Medulla oblongata (tissue), 1 donor: ENCODE data around the gene C16orf90.

Experiments used
- DNase-seq: peaks from one replicate; pipeline ENCODE4 v3.0.0-alpha.2; 2015; ENCODE audit errors: extremely low spot score

The C16orf90 gene, protein sequence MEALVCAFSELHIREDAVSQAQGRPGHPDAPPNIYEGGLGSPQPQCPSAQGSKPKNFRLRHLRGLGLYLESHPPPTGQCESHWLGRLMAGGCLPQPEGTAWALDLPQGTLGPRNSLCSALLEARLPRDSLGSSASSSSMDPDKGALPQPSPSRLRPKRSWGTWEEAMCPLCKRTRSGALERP

GRCh38 chr16:3495176-3495575 lies at the start of gene C16orf90:
Gene C16orf90, minus strand, starts transcription at chr16:3495489. Its CDS starts 68 bp downstream, at chr16:3495421.
- DNase-seq: no peak

DNA sequence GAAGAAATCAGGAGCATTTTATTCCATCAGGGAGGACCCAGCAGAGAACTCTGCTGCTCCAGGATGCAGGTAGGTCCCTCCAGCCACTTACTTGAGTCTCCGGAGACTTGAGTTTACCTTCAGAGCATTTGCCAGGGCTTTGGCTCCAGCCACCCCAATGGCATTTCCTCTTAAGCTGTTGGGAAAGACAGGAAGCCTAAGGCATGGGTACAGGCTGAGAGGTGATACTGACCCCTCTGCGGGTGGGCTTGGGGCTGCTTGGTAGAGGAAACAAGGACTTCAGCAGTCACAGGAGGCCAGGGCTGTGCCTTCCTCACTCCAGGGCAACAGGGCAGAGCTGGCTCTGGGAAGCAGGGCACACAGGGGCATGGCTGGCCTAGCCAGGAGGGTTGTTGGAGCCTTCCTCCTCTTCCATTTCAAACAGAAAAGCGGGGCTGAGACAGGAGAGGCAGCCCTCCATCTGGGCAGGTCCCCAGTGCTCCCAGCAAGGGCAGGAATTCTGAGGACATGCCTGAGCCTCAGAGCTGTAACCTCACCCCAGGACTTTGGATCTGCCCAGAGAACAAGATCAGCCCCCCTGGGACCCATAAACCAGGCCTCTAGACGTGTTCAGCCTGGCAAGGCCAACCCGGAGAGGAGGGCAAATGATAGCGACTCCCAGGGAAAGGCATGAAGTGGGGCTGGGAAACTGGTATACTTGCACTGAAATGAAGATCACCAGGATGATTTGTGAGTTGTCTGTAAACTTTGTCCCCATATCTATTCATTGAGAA lies 47.5 kb upstream of the C16orf90 start:
- no peak for DNase-seq

DNA sequence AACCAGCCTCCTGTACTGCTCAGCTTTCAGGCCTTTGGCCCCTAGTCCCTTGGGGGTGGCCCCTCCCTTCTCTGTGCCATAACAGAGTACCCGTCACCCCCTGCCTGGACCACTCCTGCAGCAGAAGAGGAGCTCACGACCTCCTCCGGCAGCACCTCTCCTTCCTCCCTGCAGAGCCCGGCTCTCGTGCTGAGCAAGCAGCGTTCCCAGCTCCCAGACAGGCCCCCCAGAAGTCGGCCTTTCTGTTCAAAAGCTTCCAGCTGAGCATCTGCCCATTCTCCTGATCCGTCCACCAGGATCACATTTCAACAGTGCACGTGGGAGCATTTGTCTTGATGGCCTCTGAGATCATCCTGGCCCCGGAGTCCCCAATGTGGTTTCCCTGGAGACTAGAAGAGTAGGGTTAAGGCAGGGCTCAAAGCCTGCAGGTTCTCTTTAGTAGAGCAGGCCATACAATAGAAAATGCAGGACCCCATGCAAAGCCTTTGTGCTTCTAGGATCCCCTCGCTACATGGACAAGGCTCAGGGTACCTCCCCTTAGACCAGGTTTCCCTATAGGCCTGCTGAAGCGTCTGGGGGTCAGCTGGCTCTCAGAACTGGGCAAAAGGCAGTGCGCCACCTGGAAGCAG lies 46.4 kb upstream of the C16orf90 start:
- no peak for DNase-seq

DNA sequence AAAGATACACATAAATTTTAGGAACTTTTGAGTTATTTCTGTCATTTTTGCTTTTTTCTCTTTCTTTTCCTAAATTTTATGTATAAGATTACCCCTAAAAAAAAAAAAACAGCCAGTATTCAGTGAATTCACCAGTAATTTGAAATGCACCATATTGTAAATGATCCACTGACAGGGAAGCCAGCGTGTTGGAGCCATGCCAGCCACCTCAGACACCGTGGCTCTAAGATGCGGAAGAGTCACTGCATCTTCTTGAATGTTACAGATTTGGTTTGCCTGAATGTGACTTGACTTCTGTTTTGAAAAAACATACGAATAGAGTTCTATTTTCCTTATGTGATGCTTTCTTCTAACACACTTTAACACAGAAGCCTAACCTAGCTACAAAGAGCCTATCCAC lies 42.9 kb upstream of the C16orf90 start:
- no peak for DNase-seq

DNA sequence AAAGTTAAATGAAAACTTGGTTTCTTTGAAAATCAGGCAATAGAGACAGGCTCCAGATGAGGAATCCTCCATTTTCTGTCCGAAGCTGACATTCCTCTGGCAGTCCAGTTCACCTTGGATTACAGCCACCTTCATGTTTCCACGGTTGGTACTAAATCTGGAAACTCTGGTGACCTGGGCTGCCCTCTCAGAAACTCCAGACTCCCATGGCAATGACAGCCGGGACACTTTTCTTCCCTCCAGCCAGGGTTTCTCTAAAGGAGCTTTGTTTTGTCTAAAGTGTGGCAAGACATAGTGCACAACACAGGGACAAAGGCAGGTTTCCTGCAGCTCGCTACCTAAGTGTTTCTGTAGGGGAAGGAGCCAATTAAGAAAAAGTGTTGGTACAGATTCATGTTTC lies 41.6 kb upstream of the C16orf90 start:
- peak; percentile 53 for DNase-seq

DNA sequence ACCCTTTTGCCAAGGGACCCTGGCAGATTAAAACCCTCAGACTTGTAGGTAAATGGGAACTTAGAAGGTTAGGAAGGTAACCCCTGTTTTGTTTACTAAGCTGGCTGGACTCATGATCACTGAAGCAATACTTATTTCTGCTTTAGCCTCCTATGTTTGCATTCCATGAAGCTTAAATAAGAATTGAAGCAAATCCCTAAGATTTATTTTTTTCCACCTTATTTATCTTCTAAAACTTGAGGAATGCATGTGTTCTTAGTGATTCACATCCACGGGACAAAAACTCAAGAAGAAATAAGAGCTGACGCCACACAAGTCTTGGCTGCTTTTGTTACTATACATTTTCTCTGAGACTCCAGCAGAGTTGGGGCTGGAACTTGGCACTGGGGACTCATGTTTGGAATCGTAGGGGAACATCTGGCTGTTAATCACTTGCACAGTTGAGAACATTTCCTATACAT lies 41.0 kb upstream of the C16orf90 start:
- no peak for DNase-seq

DNA sequence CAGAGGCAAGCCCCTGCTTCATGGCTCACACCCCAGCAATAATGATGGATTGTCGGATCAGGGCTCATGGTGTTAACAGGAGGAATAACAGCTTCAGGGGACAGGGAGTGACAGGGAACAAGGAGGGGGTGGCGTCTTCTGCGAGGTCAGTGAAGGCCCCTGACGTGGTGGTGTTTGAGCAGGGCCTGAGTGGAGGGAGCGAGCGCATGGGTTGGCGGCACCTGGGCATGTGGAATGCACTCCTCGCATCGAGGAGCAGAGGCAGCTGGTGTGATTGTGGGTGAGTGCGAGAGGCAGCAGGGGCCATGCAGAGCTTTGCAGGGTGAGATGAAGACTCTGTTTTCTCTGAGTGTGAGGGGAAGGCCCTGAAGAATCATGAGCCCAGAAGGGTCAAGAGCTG lies 38.8 kb upstream of the C16orf90 start:
- DNase-seq: no peak

DNA sequence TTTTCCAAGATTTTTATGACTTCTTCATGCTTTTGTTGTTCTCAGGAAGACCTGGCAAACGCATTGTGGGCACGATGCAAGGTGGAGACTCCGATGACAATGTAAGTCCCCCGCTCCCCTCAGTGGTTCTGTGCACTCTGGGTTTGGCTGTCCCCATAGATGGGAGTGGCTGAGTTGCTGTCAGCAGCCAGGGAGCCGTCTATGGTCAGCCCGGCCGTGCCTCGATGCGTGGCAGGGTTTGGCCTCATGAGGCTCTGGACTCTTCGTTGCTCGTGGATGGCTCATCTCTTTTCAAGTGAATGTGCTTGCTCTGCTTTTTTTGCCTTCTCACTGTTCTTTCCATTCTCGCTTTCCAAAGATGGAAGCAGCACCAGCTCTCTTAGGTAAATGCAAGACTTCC lies 37.5 kb upstream of the C16orf90 start:
- DNase-seq: no peak

DNA sequence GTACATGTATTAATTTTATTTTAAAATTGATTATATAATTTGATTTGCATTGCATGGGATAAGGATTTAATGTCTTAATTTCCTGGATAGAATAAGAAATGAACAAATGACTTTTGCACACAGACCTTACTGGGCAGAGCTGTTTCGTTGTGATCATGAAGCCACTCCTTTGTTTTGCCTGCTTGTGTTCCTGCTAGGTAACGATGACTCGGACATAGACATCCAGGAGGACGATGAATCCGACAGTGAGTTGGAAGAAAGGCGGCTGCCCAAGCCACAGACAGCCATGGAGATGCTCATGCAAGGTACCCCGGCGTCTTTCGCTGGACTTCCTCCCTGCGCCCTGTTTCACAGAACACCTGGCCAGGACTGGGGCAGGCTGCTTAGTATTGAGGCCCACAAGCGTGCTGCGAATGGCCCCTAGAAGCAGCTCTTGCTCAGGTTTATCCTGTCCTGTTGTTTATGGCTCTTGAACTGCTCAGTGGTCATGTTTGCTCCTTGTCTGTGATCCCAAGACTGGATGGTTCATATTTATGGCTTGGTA lies 35.2 kb upstream of the C16orf90 start:
- DNase-seq: no peak

- DNase-seq: no peak
Measured at GRCh38 chr16:3529175-3529574, 33.9 kb upstream of the C16orf90 start.

DNA sequence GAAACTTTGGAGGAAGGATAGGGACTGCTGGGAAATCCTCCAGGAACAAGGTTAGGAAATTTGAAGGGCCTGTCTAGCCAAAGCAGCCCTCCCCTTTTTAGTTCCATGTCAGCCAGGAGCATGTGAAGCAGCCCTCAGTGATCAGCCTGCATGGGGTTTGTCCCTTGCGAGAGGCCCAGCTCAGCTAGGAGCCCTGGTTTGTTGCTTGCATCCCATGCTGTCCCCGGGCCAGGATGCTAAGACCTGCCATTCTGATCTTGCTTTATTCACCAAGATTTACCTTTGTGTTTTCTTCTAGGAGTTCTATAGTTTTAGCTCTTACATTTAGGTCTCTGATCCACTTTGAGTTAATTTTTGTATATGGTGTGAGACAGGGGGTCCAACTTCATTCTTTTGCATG lies 33.1 kb upstream of the C16orf90 start:
- no peak for DNase-seq

DNA sequence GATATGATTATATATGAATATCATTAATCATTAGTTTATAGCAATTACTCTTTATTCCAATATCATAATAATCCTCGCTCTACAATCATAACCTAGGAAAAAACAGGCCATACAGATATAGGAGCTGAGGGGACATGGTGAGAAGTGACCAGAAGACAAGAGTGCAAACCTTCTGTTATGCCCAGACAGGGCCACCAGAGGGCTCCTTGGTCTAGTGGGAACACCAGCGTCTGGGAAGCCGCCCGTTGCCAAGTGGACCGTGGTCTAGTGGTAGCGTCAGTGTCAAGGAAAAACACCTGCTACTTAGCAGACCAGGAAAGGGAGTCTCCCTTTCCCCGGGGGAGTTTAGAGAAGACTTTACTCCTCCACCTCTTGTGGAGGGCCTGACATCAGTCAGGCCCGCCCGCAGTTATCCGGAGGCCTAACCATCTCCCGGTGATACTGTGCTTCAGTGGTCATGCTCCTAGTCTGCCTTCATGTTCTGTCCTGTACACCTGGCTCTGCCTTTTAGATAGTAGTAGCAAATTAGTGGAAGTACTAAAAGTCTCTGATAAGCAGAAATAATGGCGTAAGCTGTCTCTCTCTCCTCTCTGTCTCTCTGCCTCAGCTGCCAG lies 32.0 kb upstream of the C16orf90 start:
- DNase-seq: peak; percentile 78

- DNase-seq: no peak
Measured at GRCh38 chr16:3525951-3526350, 30.7 kb upstream of the C16orf90 start.

DNA sequence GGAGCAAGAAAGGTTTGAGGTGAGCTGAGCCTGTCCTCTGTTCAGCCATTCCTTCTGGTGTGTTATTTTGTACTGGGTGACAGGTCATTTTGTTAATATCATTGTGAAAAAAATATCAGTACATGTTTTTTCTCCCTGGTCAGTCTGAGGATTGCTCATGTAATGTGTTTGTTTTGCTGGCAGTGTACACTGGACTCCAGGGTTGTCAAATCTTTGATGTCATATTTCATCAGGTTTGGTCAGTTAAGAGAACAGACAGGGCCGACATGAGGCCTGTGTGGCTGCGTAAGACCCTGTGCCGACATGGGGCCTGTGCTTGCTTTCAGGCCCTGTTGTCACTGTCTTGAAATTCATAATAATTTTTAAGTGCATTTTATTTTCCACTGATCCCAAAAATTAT lies 28.0 kb upstream of the C16orf90 start:
- no peak for DNase-seq

DNA sequence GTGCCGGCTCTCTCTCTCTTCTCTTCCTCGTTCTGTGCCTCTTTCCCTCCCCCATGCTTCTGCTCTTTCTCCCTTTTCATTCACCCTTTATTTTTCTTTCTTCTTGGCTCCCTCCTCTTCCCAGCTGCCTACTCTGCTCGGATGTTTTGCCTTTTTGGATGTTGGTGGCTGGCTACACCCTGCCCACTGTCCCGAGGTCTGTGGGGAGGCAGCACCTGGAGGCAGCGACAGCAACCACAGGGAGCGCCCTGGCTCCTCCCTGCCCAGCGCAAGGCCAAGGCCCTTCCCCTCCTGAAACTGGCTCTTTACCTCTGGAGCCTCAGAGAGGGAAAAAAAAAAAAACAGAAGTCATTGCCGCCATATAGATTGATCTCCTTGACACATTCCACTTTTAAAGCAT lies 25.6 kb upstream of the C16orf90 start:
- no peak for DNase-seq

DNA sequence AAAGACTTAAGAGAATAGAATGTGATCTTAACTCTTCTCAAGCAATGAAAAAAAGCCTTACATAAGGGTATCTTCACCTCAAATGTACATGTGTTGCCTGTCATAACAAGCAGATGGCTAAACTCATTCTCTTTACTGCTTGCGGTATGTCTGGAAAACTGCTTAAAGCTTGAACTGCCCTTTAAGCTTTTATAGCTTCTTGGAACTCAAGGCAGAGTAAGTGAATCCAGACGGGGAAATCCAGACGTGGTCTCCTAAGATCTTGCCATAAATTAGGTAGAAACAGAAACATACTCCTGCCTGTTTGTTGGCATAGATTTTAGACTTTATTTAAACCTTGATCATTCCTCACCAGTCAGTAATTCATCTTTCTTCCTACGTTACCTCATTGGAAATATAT lies 25.1 kb upstream of the C16orf90 start:
- no peak for DNase-seq

DNA sequence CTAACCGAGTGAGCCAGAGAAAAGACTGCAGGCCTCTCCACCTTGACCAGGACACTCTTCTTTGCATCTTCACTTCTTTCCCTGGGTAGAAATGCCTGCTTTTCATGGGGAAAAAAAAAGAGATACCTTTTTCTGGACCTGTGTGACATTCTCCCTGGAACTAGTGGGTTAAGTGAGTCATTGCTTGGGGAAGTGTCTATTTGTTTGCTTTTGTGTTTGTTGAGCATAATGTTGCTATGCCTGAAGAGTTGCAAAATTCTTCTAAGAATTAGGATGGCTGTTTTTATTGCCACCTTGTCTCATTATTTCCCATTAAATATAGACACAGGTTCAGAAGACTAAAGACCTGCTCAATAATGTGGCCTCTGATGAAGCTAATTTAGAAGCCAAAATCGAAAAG lies 24.3 kb upstream of the C16orf90 start:
- no peak for DNase-seq

- DNase-seq: no peak
Measured at GRCh38 chr16:3518986-3519348, 23.7 kb upstream of the C16orf90 start.

GRCh38 chr16:3518292-3518985 lies 23.1 kb upstream of the C16orf90 start:
- DNase-seq: no peak

DNA sequence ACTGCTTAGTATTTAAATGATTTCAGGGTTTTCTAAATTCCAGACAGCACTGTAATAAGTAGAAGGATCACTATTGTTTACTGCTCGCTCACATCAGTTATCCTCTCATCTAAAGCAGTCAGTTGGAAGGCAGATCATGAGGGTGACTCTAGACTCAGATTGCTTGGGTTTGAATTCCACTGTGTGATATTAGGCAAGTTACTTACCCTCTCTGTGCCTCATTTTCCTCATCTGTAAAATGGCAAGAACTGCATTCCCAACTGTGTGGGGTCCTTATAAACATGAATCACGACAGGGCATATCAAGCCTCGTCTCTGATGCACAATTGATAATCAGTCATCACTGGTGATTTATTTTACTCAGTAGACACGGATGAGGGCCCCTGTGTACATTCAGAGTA lies 20.6 kb upstream of the C16orf90 start:
- no peak for DNase-seq

DNA sequence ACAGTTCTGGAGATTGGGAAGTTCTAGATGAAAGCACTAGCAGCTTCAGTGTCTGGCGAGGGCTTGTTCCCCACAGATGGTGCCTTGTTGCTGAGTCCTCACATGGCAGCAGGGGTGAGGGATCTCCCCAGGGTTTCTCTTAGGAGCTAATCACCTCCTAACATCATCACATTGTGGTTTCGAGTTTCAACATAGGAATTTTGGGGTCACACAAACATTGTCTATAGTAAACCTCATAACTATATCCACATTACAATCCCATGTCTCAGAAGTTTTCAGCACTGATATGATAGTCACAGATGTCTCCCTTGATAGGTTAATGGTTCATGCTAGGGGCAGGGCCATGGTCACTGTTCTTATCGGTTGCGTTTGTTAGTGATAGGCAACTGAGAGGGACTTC lies 19.3 kb upstream of the C16orf90 start:
- no peak for DNase-seq
